LNCaP clone FGC (cell line): ENCODE results near the gene NAALADL1.

Experiments
- DNase-seq: peaks from one replicate; pipeline ENCODE4 v3.0.0-alpha.2; 2011; ENCODE audit warnings: low read depth
- H3K4me3 ChIP-seq: 2 replicates; pipeline ENCODE4 v1.5.1; 2011; ENCODE audit warnings: mild to moderate bottlenecking, low read depth, low read length, control low read depth
- TF ChIP-seq, protein P1 (sequence below): IDR thresholded peaks from 2 replicates; pipeline ENCODE4 v1.5.1; 2012; ENCODE audit warnings: mild to moderate bottlenecking; ENCODE audit not compliant: control insufficient read depth, insufficient read depth; ENCODE audit errors: extremely low read depth

The NAALADL1 gene

DNA sequence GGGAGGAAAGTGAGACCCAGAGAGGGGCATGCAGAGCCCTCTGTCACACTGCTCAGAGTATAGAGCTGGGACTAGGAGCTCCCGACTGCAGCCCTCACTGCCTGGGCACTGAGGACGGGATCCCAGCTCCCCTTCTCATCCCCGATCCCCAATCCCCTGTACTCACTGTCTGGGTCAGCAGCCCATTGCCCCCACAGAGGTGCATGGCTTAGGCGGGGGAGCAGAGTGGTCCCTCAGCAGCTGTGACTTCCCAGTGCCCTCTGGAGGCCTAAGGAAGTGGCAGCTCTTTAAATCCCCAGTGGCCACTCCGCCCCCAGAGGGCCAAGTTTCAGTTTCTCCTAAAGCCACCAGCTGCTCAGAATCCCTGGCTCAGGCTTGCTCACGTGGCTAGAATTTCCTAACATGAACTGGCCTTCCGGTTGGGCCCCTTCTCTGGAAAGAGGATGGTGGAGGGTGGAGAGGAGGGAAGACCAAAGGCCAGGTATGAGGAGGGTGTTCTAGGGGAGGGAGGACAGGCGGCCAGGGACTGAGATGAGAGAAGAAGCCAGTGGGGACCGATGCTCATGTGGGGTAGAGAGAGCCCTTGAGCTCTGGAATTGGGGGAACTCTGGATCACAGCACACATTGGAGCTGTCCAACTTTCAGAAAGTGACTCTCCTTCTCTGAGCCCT lies 61.5 kb downstream of the NAALADL1 start, which contains the start of gene BATF2:
Gene BATF2, minus strand, starts transcription at position 262 of the 671 bp plus-strand sequence. Its CDS starts 57 bp downstream, at position 205.
- no peak for DNase-seq
- H3K4me3 ChIP-seq: no peak within 1 kb of the TSS

DNA sequence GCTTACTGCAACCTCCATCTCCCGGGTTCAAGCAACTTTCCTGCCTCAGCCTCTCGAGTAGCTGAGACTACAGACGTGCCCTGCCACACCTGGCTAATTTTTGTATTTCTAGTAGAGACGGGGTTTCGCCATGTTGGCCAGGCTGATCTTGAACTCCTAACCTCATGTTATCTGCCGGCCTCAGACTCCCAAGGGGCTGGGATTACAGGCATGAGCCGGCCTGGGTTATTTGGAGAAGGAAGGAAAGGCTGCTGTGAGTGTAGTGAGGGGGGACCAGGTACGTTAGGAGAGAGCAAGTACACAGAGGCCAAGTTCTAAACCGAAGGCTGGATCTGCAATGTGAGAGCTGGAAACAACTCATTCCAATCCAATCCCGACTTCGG lies 62.0 kb downstream of the NAALADL1 start:
- TF ChIP-seq, protein P1, sequence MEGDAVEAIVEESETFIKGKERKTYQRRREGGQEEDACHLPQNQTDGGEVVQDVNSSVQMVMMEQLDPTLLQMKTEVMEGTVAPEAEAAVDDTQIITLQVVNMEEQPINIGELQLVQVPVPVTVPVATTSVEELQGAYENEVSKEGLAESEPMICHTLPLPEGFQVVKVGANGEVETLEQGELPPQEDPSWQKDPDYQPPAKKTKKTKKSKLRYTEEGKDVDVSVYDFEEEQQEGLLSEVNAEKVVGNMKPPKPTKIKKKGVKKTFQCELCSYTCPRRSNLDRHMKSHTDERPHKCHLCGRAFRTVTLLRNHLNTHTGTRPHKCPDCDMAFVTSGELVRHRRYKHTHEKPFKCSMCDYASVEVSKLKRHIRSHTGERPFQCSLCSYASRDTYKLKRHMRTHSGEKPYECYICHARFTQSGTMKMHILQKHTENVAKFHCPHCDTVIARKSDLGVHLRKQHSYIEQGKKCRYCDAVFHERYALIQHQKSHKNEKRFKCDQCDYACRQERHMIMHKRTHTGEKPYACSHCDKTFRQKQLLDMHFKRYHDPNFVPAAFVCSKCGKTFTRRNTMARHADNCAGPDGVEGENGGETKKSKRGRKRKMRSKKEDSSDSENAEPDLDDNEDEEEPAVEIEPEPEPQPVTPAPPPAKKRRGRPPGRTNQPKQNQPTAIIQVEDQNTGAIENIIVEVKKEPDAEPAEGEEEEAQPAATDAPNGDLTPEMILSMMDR: no peak
- DNase-seq: no peak
- H3K4me3 ChIP-seq: no peak overlapping the region

More for the DNA sequence above, 61.5 kb downstream of the NAALADL1 start, which contains the start of gene BATF2:
- TF ChIP-seq, protein P1: peak; percentile 26; the same call in 1 of the 2 replicates
